ENCODE measurements around the gene JADE2.

- TF ChIP-seq EZH2 (IDR thresholded peaks at IDR 0.05; ENCODE audit: borderline replicate concordance, low read length): no peak
- no peak for TF ChIP-seq CTCF (IDR thresholded peaks at IDR 0.05; ENCODE audit: low read length)
Observed at GRCh38 chr5:134500699-134501430, 24.6 kb upstream of the JADE2 start.

Measured in OCI-LY1 (cell line).